ENCODE measurements around the gene ARHGAP32.

Gene ARHGAP32

DNA sequence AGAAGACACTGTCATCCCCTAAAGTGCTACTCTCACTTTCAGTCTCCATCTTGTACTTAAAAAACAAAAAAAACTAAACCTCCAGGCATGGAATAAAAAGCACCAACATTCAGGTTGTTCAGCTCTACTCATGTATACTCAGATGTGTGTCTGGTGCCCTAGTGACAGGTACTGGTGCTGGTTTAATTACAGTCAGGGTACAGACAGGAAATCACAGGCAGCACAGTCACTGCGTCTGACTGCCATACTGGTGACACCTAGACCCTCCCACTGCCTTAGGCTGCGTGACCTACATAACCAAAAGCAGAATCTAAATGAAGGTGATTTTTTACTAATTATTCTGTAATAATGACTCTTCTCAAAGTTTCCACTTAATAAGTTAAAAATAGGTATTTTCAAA is at the start of gene ARHGAP32:
Gene ARHGAP32, minus strand, starts transcription at position 176 of the 400 bp plus-strand sequence. Its CDS starts 127 bp downstream, at position 49.
- TF ChIP-seq CREB5 (CRISPR knock-in tag; IDR thresholded peaks at IDR 0.05; ENCODE audit: low read depth) (no peak), ZNF8 (CRISPR knock-in tag; IDR thresholded peaks at IDR 0.05) (no peak), OSR1 (CRISPR knock-in tag; IDR thresholded peaks at IDR 0.05) (no peak), BACH2 (CRISPR knock-in tag; IDR thresholded peaks at IDR 0.05; ENCODE audit: borderline replicate concordance) (no peak), PATZ1 (CRISPR knock-in tag; IDR thresholded peaks at IDR 0.05; ENCODE audit: borderline replicate concordance) (no peak), ZFP3 (CRISPR knock-in tag; IDR thresholded peaks at IDR 0.05) (no peak), CSRNP3 (CRISPR knock-in tag; IDR thresholded peaks at IDR 0.05) (no peak), POU6F1 (CRISPR knock-in tag; IDR thresholded peaks at IDR 0.05; ENCODE audit: borderline replicate concordance, low read depth) (no peak)
- peak; percentile 35; the same call in 1 of the 3 replicates for ATAC-seq

DNA sequence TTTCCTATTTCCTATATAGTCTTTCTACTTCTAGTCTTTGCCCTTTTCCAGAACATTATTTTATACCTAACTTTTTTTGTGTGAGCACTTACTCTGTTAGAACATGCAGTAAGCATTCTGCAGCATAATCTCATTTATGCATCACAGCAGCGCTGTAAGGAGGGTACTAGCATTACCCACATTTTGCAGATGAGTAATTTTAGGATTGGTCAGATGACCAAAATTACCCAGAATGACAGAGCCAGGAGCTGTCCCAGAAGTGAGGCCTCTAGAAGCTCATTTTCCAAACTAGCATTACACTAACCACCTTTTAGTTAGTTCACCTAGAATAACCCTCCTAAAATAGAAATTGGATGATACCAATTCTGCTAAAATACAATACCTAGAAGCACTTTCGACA is 47.1 kb upstream of the ARHGAP32 start:
- no peak for TF ChIP-seq POU6F1 (CRISPR knock-in tag; IDR thresholded peaks at IDR 0.05; ENCODE audit: borderline replicate concordance, low read depth)
- TF ChIP-seq ZNF8 (CRISPR knock-in tag; IDR thresholded peaks at IDR 0.05) = no peak
- no peak for TF ChIP-seq ARNTL (CRISPR knock-in tag; IDR thresholded peaks at IDR 0.05; ENCODE audit: borderline replicate concordance, low read depth)
- no peak for TF ChIP-seq PATZ1 (CRISPR knock-in tag; IDR thresholded peaks at IDR 0.05; ENCODE audit: borderline replicate concordance)
- no peak for TF ChIP-seq ESRRG (CRISPR knock-in tag; IDR thresholded peaks at IDR 0.05)
- no peak for TF ChIP-seq TOX (CRISPR knock-in tag; IDR thresholded peaks at IDR 0.05; ENCODE audit: borderline replicate concordance)
- no peak for TF ChIP-seq ISL1 (CRISPR knock-in tag; IDR thresholded peaks at IDR 0.05)
- no peak for TF ChIP-seq BACH2 (CRISPR knock-in tag; IDR thresholded peaks at IDR 0.05; ENCODE audit: borderline replicate concordance)
- no peak for TF ChIP-seq ZNF70 (CRISPR knock-in tag; IDR thresholded peaks at IDR 0.05)
- TF ChIP-seq SNAI2 (CRISPR knock-in tag; IDR thresholded peaks at IDR 0.05) = no peak
- TF ChIP-seq ZNF565 (CRISPR knock-in tag; conservative IDR thresholded peaks at IDR 0.05; ENCODE audit: low read depth) = no peak
- no peak for ATAC-seq

DNA sequence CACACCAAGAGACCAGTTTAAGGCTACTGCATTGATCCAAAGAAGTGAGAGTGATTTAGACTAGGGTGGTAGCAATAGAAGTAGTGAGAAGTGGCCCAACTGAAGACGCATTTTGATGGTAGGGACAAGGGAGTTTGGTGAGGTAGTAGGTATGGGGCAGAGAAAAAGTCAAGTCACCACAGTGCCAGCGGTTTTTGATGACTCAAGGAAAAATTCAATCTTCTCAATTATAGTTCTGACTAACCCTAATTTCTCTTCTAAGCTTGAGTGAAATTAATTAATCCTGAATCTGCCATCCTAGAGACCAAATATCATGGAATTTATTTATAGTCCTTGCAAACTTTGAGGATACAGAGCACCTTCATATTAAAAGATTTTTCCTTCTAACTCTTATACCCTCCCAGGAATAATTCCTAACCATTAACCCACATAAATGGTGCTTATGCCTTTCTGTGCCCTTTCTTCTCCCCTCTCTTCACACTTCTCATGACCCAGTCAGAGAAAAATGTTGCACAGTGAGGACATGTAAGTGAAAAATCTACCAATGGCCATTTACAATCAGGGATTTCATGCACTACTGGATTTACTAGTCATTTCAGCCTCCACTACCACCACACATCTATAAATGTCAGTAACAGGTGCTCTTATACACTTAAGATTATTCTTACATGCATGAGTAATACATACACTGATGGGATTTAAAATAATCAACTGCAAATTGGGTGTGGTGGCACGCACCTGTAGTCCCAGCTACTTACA is 45.9 kb upstream of the ARHGAP32 start:
- no peak for ATAC-seq
- no peak for TF ChIP-seq SNAI2 (CRISPR knock-in tag; IDR thresholded peaks at IDR 0.05)
- TF ChIP-seq PPARA (CRISPR knock-in tag; IDR thresholded peaks at IDR 0.05; ENCODE audit: borderline replicate concordance) = no peak
- TF ChIP-seq PATZ1 (CRISPR knock-in tag; IDR thresholded peaks at IDR 0.05; ENCODE audit: borderline replicate concordance) = no peak
- TF ChIP-seq BACH2 (CRISPR knock-in tag; IDR thresholded peaks at IDR 0.05; ENCODE audit: borderline replicate concordance) = no peak
- no peak for TF ChIP-seq TOX (CRISPR knock-in tag; IDR thresholded peaks at IDR 0.05; ENCODE audit: borderline replicate concordance)
- no peak for TF ChIP-seq ARNTL (CRISPR knock-in tag; IDR thresholded peaks at IDR 0.05; ENCODE audit: borderline replicate concordance, low read depth)
- TF ChIP-seq CSRNP3 (CRISPR knock-in tag; IDR thresholded peaks at IDR 0.05) = no peak
- TF ChIP-seq GLIS3 (CRISPR knock-in tag; IDR thresholded peaks at IDR 0.05) = no peak
- no peak for TF ChIP-seq ISL1 (CRISPR knock-in tag; IDR thresholded peaks at IDR 0.05)
- TF ChIP-seq ZFP30 (CRISPR knock-in tag; IDR thresholded peaks at IDR 0.05) = no peak
- TF ChIP-seq OSR1 (CRISPR knock-in tag; IDR thresholded peaks at IDR 0.05) = no peak
- TF ChIP-seq ESRRG (CRISPR knock-in tag; IDR thresholded peaks at IDR 0.05) = no peak
- TF ChIP-seq TCF4 (CRISPR knock-in tag; IDR thresholded peaks at IDR 0.05; ENCODE audit: borderline replicate concordance) = no peak
- TF ChIP-seq ZNF8 (CRISPR knock-in tag; IDR thresholded peaks at IDR 0.05) = no peak
- TF ChIP-seq CREB5 (CRISPR knock-in tag; IDR thresholded peaks at IDR 0.05; ENCODE audit: low read depth) = no peak
- TF ChIP-seq ZFP3 (CRISPR knock-in tag; IDR thresholded peaks at IDR 0.05) = no peak
